ENCODE data around the gene IGFL3.

DNA sequence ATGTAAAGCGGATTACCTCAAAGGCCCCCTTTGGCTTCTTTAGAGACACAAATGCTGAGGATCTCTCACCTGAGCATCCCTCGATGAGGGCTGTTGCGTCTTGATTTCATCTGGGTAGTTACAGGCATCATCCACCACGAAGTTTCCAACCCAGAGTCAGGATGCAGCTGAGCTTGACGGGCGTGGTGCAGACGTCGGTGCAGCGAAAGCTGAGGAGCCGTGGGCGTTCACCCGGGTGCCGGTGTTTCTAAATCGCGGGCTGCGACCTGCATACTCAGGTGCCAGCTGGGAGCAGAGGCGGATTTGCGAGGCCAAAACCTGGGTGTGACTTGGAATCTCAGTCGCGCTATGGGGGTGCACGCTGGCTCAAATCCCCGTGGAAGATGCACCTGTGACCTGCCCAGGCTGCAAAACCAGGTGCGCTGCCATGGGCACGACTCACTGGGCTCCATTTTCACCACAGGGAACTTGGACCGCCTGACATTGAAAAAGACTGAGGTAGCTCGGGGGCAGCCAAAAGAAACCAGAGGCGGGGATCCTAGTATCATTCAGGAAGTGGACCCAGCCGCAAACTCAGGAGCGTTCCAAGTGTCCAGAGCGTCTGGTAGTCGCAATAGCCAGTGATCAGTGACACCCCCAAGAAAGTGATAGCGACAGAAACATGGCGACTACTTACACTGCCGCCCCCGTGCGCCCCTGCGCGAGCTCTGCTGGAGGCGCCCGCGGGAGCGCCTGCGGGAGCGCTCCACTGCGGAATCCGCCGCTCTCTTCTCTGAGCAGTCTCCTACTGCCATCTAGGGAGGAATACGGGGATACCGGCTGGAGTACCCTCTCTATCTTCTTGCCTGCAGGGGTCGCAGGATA is 47.3 kb downstream of the IGFL3 start:
- TF ChIP-seq, protein P1, sequence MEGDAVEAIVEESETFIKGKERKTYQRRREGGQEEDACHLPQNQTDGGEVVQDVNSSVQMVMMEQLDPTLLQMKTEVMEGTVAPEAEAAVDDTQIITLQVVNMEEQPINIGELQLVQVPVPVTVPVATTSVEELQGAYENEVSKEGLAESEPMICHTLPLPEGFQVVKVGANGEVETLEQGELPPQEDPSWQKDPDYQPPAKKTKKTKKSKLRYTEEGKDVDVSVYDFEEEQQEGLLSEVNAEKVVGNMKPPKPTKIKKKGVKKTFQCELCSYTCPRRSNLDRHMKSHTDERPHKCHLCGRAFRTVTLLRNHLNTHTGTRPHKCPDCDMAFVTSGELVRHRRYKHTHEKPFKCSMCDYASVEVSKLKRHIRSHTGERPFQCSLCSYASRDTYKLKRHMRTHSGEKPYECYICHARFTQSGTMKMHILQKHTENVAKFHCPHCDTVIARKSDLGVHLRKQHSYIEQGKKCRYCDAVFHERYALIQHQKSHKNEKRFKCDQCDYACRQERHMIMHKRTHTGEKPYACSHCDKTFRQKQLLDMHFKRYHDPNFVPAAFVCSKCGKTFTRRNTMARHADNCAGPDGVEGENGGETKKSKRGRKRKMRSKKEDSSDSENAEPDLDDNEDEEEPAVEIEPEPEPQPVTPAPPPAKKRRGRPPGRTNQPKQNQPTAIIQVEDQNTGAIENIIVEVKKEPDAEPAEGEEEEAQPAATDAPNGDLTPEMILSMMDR (IDR thresholded peaks at IDR 0.05 in 4 of 5, conservative IDR thresholded peaks at IDR 0.05 in 1 of 5) = peak in 3 of 5 experiments; percentile 26 to 39 (median 33)
- no peak for TF ChIP-seq POLR2A (IDR thresholded peaks at IDR 0.05)

Data from gastrocnemius medialis (tissue), 4 donors.